Measurements from ENCODE around the gene RNU1-3. TPM values are rescaled to one million over a fixed set of nuclear protein-coding genes. Genes with fewer than 3 reads are reported as not detected.
"Not testable (repeated sequence)": the region's sequence is repeated elsewhere in the genome, so short reads cannot be mapped to it uniquely, and the experiment has no call there.

RNU1-3 gene
- total and polyA plus RNA-seq, 2 donors = under 0.01 TPM; not detected in 1

DNA sequence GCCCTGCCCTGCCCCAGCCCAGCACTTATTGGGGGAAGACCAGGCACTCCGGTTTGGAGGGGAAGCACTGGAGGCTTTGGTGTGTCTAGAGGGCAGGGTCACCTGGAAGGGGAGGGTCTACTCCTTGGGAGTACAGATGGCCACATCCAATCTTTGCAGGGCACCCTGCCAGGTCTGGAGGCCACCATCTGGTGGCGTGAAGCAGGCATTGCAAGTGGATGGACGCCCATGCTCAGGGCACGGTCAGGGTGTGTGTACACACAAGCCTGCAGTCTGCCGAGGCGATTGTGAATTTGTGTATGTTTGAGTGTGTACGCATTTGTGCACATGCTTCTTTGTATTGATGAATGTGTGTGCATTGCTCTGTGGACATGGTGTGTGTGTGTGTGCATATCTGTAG, 36.4 kb upstream of the RNU1-3 start:
- 23% methylated on average over 1 of the region's 7 CpGs for WGBS
- H3K4me3 ChIP-seq (ENCODE audit: low read depth, low read length); H3K36me3 ChIP-seq (ENCODE audit: insufficient read depth); DNase-seq (ENCODE audit: extremely low spot score); H3K27ac ChIP-seq (ENCODE audit: low read depth); H3K4me1 ChIP-seq (ENCODE audit: insufficient read depth): not testable (repeated sequence)

DNA sequence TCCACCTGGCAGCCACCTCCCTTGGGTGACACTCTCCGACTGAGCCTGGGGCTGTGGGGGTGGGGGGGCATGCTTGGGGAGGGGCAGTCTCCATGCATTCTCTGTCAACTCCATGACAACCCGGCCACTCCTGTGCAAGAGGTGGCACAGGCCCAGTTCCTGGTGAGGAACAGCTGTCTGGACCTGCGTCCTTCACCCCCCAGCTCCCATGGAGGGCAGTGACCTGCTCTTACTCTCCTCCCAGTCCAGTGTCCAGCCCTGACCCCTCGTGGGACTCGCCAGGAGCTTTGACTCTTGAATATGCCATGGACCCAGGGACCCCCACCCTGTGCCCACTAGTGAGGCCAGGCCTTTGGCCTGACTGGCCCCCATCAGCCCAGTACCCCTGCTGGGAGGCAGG, 35.5 kb upstream of the RNU1-3 start:
- not testable (repeated sequence) for H3K4me3 ChIP-seq (ENCODE audit: low read depth, low read length)

DNA sequence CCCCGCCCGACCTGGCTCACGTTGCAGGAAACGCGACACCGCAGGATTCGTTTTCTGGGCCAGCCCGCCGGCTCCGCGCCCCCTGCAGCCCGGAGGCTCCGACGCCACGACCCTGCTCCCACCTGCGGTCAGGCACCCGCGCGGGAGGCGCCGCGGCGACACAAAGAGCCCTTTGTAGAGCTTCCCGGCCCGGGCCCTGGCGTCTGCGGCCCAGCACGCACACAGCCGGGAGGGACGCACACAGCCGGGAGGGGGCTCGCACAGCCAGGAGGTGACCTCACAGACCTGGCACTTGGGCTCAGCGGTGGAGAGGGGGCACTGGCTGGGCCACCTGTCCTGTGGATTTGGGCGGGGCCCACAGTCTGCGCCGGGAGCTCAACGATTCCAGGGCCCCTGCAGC, 34.4 kb upstream of the RNU1-3 start:
- not testable (repeated sequence) for H3K36me3 ChIP-seq (ENCODE audit: insufficient read depth); H3K4me1 ChIP-seq (ENCODE audit: insufficient read depth); H3K27ac ChIP-seq (ENCODE audit: low read depth); DNase-seq (ENCODE audit: extremely low spot score); H3K4me3 ChIP-seq (ENCODE audit: low read depth, low read length)
- 29% methylated on average over 9 of the region's 37 CpGs for WGBS

More for the DNA sequence above, 35.5 kb upstream of the RNU1-3 start:
- H3K4me1 ChIP-seq (ENCODE audit: insufficient read depth); DNase-seq (ENCODE audit: extremely low spot score); H3K36me3 ChIP-seq (ENCODE audit: insufficient read depth); H3K27ac ChIP-seq (ENCODE audit: low read depth): not testable (repeated sequence)
- WGBS = 76% methylated on average over 4 of the region's 5 CpGs

DNA sequence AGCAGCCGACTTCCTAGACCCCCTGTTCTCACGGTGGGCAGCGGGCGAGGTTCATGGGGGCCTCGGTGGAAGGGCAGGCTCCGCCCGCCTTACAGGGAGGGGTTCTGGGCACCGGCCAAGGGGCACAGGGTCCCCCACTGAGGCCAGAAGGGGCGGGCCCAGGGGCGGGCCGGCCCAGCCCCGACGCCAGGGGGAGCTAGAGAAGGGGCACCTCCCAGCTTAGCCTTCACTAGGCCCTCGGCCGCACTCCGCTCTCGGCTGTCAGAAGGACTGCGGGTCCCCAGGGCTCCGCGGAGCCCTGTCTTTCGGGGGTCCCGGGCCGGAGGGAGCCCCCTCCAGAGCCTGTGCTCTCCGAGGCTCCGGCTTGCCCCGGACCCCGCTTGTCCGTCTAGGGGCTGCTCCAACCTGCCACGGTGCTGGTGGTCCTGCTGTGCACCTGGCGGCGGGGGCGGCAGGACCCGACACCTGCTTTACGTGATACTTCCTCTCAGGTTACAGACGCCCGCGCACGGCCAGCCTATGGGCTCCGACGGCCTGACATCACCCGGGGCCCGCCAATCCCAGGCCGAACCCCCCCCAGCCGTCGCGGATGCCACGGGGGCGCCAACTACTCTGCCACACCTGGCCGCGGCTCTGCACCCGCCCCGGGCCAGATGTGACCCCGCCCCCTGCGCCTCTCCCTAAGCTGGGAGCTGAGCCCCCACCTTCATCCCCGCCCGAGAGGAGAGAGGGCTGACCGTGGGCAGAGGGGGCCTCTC, 33.6 kb upstream of the RNU1-3 start:
- H3K36me3 ChIP-seq (ENCODE audit: insufficient read depth); H3K4me3 ChIP-seq (ENCODE audit: low read depth, low read length); H3K27ac ChIP-seq (ENCODE audit: low read depth); DNase-seq (ENCODE audit: extremely low spot score); H3K4me1 ChIP-seq (ENCODE audit: insufficient read depth): not testable (repeated sequence)
- WGBS = 7% methylated on average over 6 of the region's 57 CpGs

DNA sequence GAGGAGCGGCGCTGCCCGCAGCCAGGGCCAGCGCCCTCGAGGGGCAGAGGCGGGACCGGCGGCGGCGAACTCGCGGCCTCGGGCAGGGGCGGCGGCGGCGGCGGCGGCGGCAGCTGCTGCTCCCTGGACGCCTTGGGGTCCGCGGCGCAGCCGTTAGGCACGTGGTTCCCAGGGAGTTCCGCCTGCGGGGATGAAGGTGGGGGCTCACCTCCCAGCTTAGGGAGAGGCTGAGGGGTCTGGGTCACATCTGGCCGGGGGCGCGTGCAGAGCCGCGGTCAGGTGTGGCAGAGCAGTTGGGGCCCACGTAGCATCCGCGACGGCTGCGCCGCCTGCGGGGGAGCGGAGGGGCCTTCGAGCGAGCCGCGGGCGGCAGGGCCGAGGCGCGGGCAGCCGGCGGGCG, 32.7 kb upstream of the RNU1-3 start:
- 5% methylated on average over 44 of the region's 52 CpGs for WGBS
- DNase-seq (ENCODE audit: extremely low spot score); H3K36me3 ChIP-seq (ENCODE audit: insufficient read depth); H3K4me1 ChIP-seq (ENCODE audit: insufficient read depth); H3K27ac ChIP-seq (ENCODE audit: low read depth); H3K4me3 ChIP-seq (ENCODE audit: low read depth, low read length): not testable (repeated sequence)

DNA sequence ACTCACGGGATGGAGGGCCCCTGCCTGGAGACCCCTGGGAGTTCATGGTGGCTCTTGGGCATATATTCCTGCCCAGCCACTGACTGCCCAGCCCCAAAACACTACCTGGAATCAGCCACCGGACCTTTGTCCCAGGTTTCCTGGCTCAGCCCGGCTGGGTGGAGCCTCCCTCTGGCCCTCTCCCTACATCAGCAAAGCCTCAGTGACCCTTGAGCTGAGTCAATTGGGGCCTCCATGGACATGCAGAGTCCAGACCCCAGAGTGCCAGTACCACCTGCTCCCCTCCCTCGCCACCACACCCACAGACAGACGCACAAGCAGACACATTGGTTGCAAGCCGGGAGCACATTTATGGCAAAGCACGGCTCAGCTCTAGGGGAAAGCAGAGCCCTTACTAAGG, 30.4 kb upstream of the RNU1-3 start:
- WGBS = 86% methylated on average over 3 of the region's 7 CpGs
- DNase-seq (ENCODE audit: extremely low spot score); H3K4me1 ChIP-seq (ENCODE audit: insufficient read depth); H3K4me3 ChIP-seq (ENCODE audit: low read depth, low read length); H3K36me3 ChIP-seq (ENCODE audit: insufficient read depth); H3K27ac ChIP-seq (ENCODE audit: low read depth): not testable (repeated sequence)

DNA sequence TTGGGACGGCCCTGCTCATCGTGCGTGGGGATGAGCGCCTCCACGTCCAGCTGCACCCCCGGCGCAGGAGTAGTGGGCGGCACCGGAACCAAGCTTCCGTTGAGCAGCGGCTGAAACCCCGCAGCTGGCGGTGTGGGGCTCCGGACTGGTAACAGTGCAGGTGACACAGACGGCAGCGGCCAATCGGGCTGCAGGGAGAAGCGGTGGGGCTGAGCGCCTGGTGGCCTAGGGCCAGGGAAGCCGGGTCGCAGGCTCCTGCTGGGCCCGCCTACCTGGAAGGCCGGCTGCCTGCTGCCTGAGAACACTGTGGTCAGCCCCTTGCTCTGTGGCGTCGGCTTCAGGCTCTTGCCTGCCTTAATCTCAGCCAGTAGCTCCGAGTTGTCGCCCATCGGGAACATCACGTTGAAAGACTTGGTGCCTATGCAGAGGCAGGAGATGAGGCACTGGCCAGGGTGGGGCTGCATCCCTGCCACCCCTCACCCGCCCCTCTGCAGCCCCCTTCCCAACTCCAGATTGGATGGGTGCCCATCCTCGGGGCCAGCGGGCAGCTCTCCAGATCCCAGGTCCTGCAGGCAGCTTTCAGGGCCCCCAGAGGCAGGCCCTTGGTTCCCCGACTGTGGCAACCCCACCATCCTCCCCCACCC, 29.9 kb upstream of the RNU1-3 start:
- H3K4me1 ChIP-seq (ENCODE audit: insufficient read depth); H3K36me3 ChIP-seq (ENCODE audit: insufficient read depth); H3K27ac ChIP-seq (ENCODE audit: low read depth); DNase-seq (ENCODE audit: extremely low spot score); H3K4me3 ChIP-seq (ENCODE audit: low read depth, low read length): not testable (repeated sequence)
- WGBS = 30% methylated on average over 27 of the region's 33 CpGs

DNA sequence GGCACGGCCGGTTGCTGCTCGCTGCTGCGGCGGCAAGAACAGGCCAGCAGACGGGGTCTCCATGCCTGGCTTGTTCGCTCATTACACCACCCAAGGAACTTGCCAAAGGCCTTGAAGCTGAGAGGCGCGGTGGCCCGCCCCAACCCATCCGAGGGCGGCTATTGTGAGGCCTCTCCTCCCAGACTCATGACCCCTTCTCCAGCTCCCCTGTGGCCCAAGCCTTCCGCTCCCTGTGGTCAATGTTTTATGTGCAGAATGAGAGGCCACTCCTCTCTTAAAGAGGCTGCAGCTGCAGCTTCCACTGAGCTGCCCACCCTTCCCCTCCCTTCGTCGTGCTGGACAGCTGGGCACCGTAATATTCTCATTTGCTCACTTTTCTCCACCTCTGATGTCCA, 27.6 kb upstream of the RNU1-3 start:
- not testable (repeated sequence) for H3K36me3 ChIP-seq (ENCODE audit: insufficient read depth); H3K27ac ChIP-seq (ENCODE audit: low read depth); DNase-seq (ENCODE audit: extremely low spot score); H3K4me3 ChIP-seq (ENCODE audit: low read depth, low read length); H3K4me1 ChIP-seq (ENCODE audit: insufficient read depth)
- no CpG with 5 or more reads among the region's 16 CpGs for WGBS

DNA sequence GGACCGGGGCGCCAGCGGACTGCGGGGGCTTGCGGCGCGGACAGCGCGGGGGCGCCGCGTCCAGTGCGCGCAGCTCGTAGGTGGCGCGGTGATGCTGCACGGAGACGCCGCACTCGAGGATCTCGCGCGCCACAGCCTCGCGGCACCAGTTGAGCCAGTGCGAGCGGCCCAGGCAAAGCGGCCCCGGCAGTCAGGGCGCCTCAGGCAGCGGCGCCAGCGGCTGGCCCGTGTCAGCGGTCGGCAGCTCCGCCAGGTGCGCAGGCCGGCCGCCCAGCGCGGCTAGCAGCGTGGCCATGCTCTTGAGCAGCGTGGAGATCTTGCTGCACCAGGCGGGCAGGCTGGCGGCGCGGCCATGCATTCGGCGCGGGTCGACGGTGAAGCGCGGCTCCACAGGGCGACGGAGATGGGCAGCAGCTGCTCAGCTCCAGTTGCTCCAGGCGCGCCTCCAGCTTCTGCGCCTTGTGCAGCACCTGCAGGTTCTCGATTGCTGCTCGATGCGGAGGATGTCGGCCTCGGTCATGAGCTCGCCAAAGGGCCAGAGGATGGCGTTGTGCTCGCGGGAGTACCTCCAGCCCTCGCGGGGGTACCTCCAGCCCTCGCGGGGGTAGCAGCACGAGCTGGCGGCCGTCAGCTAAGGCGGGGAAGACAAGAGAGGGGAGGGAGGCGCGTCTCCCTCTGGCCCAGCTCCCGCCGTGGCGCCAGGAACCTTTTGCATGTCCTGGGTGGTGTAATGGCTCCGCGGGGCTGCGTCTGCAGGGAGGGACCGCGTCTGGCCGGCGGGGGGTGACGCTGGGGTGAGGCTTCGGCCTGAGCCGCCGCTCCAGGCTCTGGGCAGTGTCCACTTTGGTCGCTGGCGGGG, 26.9 kb upstream of the RNU1-3 start:
- H3K27ac ChIP-seq (ENCODE audit: low read depth); H3K36me3 ChIP-seq (ENCODE audit: insufficient read depth); DNase-seq (ENCODE audit: extremely low spot score); H3K4me3 ChIP-seq (ENCODE audit: low read depth, low read length); H3K4me1 ChIP-seq (ENCODE audit: insufficient read depth): not testable (repeated sequence)
- under 1% methylated on average over 33 of the region's 96 CpGs for WGBS

DNA sequence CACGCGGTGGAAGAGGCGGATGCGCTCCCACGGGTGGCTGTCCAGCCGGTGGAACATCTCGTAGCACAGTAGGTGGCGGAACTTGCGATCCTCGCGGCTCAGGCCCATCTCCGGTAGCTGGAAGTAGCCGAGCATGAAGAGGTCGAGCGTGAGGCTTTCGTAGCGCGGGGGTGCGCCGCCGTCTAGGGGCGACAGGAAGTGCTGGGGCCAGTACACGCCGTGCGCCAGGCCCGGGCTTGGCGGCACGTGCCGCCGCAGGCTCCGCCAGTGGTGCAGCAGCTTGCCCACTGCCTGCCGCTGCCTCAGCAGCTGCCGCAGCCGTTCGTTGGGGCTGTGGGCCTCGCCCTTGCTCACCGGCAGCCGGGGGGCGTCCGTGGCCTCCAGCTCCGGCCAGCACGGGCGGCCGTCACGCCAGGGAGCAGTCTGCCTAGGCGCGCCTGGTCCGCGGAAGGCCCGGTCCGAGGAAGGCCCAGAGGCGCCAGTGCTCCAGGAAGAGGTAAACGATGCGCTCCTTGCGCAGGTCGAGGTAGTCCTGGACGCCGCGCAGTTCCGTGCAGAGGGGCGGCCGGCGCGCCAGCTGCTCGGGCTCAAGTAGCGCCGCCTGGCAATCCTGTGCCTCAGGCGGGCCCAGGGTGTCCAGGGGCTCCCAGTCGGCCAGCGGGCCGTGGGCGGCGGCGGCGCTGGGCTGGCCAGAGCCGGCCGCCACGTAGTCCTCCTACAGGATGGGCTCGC, 26.1 kb upstream of the RNU1-3 start:
- 3% methylated on average over 16 of the region's 79 CpGs for WGBS
- not testable (repeated sequence) for H3K36me3 ChIP-seq (ENCODE audit: insufficient read depth); H3K4me1 ChIP-seq (ENCODE audit: insufficient read depth); H3K27ac ChIP-seq (ENCODE audit: low read depth); DNase-seq (ENCODE audit: extremely low spot score); H3K4me3 ChIP-seq (ENCODE audit: low read depth, low read length)

DNA sequence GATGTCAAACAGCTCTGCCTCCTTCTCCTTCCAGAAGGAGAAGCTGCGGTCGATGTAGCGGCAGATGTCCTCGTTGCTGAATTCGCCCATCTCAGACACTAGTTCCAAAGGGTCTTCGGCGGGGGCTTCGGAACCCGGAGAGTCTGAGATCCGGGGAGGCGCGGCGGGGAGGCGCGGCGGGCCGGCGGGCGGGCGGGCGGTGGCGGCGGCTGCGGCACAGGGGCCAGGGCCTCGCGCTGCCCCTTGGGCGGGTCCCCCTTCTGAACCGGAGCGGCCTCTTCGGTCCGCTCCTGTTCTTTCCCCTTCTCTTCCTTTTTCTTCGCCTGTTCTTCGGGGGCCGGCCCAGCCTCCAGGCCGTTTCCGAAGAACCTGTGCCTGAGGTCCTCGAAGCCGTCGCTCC, 25.5 kb upstream of the RNU1-3 start:
- not testable (repeated sequence) for H3K27ac ChIP-seq (ENCODE audit: low read depth); H3K4me3 ChIP-seq (ENCODE audit: low read depth, low read length); H3K36me3 ChIP-seq (ENCODE audit: insufficient read depth); DNase-seq (ENCODE audit: extremely low spot score); H3K4me1 ChIP-seq (ENCODE audit: insufficient read depth)
- 12% methylated on average over 25 of the region's 39 CpGs for WGBS

DNA sequence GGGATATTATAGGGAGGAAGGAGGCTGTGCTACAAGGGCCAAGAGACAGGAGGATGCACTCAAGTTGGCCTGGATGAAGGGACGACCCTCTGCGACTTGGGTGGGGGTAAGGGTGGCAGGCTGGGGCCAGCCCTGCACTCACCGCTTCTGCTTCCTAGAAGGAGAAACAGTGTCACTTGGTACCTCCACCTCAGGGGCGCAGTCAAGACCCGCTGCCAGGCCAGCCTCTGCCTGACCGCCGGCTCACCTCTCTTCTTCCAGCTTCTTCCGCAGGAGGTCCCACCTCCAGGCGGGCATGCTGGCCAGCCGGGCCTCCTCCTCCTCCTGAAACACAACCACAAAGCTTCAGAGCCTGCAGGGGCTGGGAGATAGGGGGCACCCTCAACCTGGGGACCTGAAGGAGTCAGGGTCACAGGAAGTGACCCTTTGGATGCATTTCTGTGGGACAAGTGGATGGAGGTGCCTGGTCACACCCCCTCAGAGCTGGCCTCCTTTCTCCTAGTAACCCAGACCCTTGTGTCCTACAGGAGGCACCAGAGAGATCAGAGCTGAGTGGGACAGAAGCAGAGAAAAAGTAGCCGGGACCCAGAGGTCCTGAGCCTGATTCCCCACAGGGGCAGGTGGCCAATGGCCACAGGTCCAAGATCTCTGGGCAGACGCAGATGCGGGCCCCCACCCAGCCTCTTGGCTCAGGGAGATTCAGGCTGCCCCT, 24.4 kb upstream of the RNU1-3 start:
- WGBS = 89% methylated on average over 8 of the region's 13 CpGs
- H3K27ac ChIP-seq (ENCODE audit: low read depth); H3K36me3 ChIP-seq (ENCODE audit: insufficient read depth); H3K4me1 ChIP-seq (ENCODE audit: insufficient read depth); H3K4me3 ChIP-seq (ENCODE audit: low read depth, low read length); DNase-seq (ENCODE audit: extremely low spot score): not testable (repeated sequence)
